Sigmoid colon (tissue), 4 donors: ENCODE results near the gene CLMP.

Experiments used
- POLR2A ChIP-seq, 2 donors: fragments of 450-650 bp; IDR thresholded peaks; one replicate each; pipeline ENCODE4 v1.6.1; 2016; ENCODE audit warnings: antibody characterized with exemption in 2 of 2, mild to moderate bottlenecking in 2 of 2, moderate library complexity in 2 of 2
- POLR2AphosphoS5 ChIP-seq, 4 donors: sonication (generic); formaldehyde crosslinking; IDR thresholded peaks; one replicate each; pipeline ENCODE4 v1.6.1; 2017; ENCODE audit warnings: antibody characterized with exemption in 4 of 4
- TF ChIP-seq, protein P1 (sequence below), 4 experiments: fragments of 450-650 bp in 3 of 4; fragments of 200-600 bp in 1 of 4; IDR thresholded peaks; one replicate each; pipeline ENCODE4 v1.5.1; 2016 to 2019; ENCODE audit warnings: antibody characterized with exemption in 4 of 4, mild to moderate bottlenecking in 3 of 4, moderate library complexity in 2 of 4

DNA sequence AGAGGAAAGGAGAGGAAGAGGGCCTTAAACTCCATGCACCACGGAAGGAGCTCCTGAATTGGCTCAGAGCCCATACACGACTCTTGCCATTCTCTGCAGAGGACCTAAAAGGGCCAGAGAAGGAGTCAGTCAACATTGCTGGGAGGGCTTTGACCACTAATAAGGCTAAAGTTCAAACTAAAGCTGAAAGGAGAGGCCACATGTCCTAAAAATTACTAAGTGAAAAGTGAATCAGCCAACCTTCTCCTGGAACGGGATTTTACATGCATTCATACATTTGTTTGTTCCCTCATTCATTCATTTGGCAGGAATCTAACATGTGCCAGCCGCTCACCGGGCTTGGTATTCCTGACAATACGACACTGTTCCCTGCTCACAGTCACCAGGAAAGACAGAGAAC is 10.5 kb downstream of the CLMP start:
- TF ChIP-seq POLR2A (IDR thresholded peaks at IDR 0.05): no peak
- TF ChIP-seq, protein P1, sequence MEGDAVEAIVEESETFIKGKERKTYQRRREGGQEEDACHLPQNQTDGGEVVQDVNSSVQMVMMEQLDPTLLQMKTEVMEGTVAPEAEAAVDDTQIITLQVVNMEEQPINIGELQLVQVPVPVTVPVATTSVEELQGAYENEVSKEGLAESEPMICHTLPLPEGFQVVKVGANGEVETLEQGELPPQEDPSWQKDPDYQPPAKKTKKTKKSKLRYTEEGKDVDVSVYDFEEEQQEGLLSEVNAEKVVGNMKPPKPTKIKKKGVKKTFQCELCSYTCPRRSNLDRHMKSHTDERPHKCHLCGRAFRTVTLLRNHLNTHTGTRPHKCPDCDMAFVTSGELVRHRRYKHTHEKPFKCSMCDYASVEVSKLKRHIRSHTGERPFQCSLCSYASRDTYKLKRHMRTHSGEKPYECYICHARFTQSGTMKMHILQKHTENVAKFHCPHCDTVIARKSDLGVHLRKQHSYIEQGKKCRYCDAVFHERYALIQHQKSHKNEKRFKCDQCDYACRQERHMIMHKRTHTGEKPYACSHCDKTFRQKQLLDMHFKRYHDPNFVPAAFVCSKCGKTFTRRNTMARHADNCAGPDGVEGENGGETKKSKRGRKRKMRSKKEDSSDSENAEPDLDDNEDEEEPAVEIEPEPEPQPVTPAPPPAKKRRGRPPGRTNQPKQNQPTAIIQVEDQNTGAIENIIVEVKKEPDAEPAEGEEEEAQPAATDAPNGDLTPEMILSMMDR (IDR thresholded peaks at IDR 0.05): no peak
- TF ChIP-seq POLR2AphosphoS5 (IDR thresholded peaks at IDR 0.05): no peak
